ENCODE measurements around the gene PRKN.

Gene PRKN

GRCh38 chr6:162671580-162672165, 55.9 kb downstream of the PRKN start:
- no peak for DNase-seq

- DNase-seq, result no peak
These were observed 57.2 kb downstream of the PRKN start for GRCh38 chr6:162670345-162670744.

- no peak for DNase-seq
These were observed 61.3 kb downstream of the PRKN start for GRCh38 chr6:162666246-162666645.

GRCh38 chr6:162653808-162654207, 73.8 kb downstream of the PRKN start:
- DNase-seq, result no peak

GRCh38 chr6:162651505-162651904, 76.1 kb downstream of the PRKN start:
- DNase-seq, result no peak

GRCh38 chr6:162649271-162649670, 78.3 kb downstream of the PRKN start:
- DNase-seq, result no peak

GRCh38 chr6:162644153-162644552, 83.4 kb downstream of the PRKN start:
- DNase-seq, result no peak

- DNase-seq, result no peak
These were observed 86.8 kb downstream of the PRKN start for GRCh38 chr6:162640756-162641155.

- DNase-seq, result no peak
These were observed 87.6 kb downstream of the PRKN start for GRCh38 chr6:162639951-162640350.

- no peak for DNase-seq
These were observed 88.5 kb downstream of the PRKN start for GRCh38 chr6:162638931-162639574.

- no peak for DNase-seq
These were observed 90.2 kb downstream of the PRKN start for GRCh38 chr6:162637317-162637716.

GRCh38 chr6:162636167-162636566, 91.4 kb downstream of the PRKN start:
- DNase-seq, result no peak

- DNase-seq, result no peak
These were observed 96.0 kb downstream of the PRKN start for GRCh38 chr6:162631546-162631945.

- no peak for DNase-seq
These were observed 97.5 kb downstream of the PRKN start for GRCh38 chr6:162630069-162630468.

- DNase-seq, result no peak
These were observed 99.7 kb downstream of the PRKN start for GRCh38 chr6:162627825-162628224.

- DNase-seq, result no peak
These were observed 100.2 kb downstream of the PRKN start for GRCh38 chr6:162627362-162627761.

GRCh38 chr6:162626869-162627268, 100.7 kb downstream of the PRKN start:
- DNase-seq, result no peak

- DNase-seq, result no peak
These were observed 101.6 kb downstream of the PRKN start for GRCh38 chr6:162625846-162626540.

- DNase-seq, result no peak
These were observed 105.0 kb downstream of the PRKN start for GRCh38 chr6:162622572-162622971.

- no peak for DNase-seq
These were observed 106.3 kb downstream of the PRKN start for GRCh38 chr6:162621246-162621645.

- no peak for DNase-seq
These were observed 107.5 kb downstream of the PRKN start for GRCh38 chr6:162620073-162620472.

- DNase-seq, result no peak
These were observed 109.0 kb downstream of the PRKN start for GRCh38 chr6:162618448-162619002.

- DNase-seq, result no peak
These were observed 112.4 kb downstream of the PRKN start for GRCh38 chr6:162615016-162615705.
